Measurements from ENCODE around the gene MYH4. TPM values are rescaled to one million over a fixed set of nuclear protein-coding genes. Genes with fewer than 3 reads are reported as not detected.

The MYH4 gene
- total and polyA plus RNA-seq, 2 of the 8 experiments (the other 6 are each of a cell fraction or from before 2014, with no cell fraction given) = not detected

GRCh38 chr17:10396524-10397163, 72.7 kb downstream of the MYH4 start:
- CTCF ChIA-PET (ENCODE audit: partially characterized antibody) = interaction anchor here (4.7 kb wide), 1 partner anchor 69 kb away, joined by 18 read pairs; no protein-coding TSS in a partner anchor
- no peak overlapping the region for H3K4ac ChIP-seq (replicated peaks; ENCODE audit: insufficient read length, low read depth, low read length)
- no peak for DNase-seq (ENCODE audit: low read depth in 1 of 2, low spot score in 2 of 2)
- POLR2A ChIA-PET (ENCODE audit: partially characterized antibody) = no interaction called here
- no peak overlapping the region for H3K9ac ChIP-seq (replicated peaks in 1 of 4; ENCODE audit: extremely low read depth in 1 of 4, low read depth in 3 of 4, low read length in 3 of 4)
- no peak overlapping the region; the same call in 1 of the 2 replicates for H2AFZ ChIP-seq (ENCODE audit: low read length)
- no peak overlapping the region for H4K91ac ChIP-seq (replicated peaks; ENCODE audit: insufficient read length, low read length)
- 91% methylated on average over 14 of the region's 14 CpGs; no CpG with 5 or more reads in 1 of the 2 experiments for WGBS, 2 experiments (ENCODE audit: extremely low coverage in 1 of 2, insufficient coverage in 1 of 2, insufficient read length in 1 of 2, insufficient replicate concordance in 2 of 2, low coverage in 1 of 2, low lambda C conversion rate in 2 of 2, missing lambda C conversion rate in 1 of 2)
- H2AK5ac ChIP-seq (ENCODE audit: low read depth, low read length) = no peak overlapping the region
- TF ChIP-seq, protein P1, sequence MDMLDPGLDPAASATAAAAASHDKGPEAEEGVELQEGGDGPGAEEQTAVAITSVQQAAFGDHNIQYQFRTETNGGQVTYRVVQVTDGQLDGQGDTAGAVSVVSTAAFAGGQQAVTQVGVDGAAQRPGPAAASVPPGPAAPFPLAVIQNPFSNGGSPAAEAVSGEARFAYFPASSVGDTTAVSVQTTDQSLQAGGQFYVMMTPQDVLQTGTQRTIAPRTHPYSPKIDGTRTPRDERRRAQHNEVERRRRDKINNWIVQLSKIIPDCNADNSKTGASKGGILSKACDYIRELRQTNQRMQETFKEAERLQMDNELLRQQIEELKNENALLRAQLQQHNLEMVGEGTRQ (IDR thresholded peaks at IDR 0.05; ENCODE audit: low read length) = no peak
- TF ChIP-seq RBBP5 (IDR thresholded peaks at IDR 0.05; ENCODE audit: borderline replicate concordance, low read depth, low read length) (no peak), POLR2A (IDR thresholded peaks at IDR 0.05; ENCODE audit: control extremely low read depth in 1 of 2, low read depth in 2 of 2, low read length in 2 of 2) (no peak), EGR1 (IDR thresholded peaks at IDR 0.05; ENCODE audit: borderline replicate concordance, low read depth, low read length) (no peak)
- no peak overlapping the region for H2BK12ac ChIP-seq (ENCODE audit: low read depth, low read length)
- H3K9me3 ChIP-seq (ENCODE audit: insufficient read depth in 2 of 2, low read depth in 1 of 2, low read length in 1 of 2) = no peaks in the 10 kb centered on the region
- no peak overlapping the region for H3K18ac ChIP-seq (ENCODE audit: extremely low read depth, low read length)
- no peaks in the 10 kb centered on the region for H3K79me2 ChIP-seq (ENCODE audit: control insufficient read depth in 1 of 2, insufficient read depth in 2 of 2, low read length in 2 of 2)
- no peak overlapping the region for H2BK5ac ChIP-seq (ENCODE audit: low read depth, low read length)
- H3K56ac ChIP-seq (replicated peaks; ENCODE audit: insufficient read length, low read depth, low read length) = no peak overlapping the region
- H3K14ac ChIP-seq (ENCODE audit: insufficient read length) = no peak overlapping the region
- no peak overlapping the region for H4K5ac ChIP-seq (ENCODE audit: insufficient read length, low read depth, low read length)
- no peak overlapping the region for H2BK120ac ChIP-seq (replicated peaks; ENCODE audit: low read depth, low read length)
- no peak overlapping the region for H3K4me3 ChIP-seq (ENCODE audit: extremely low read depth in 1 of 4, insufficient read depth in 2 of 4, low read depth in 3 of 4, low read length in 4 of 4)
- H3K4me2 ChIP-seq (ENCODE audit: insufficient read depth in 1 of 2, low read depth in 2 of 2, low read length in 2 of 2) = no peak overlapping the region
- no peaks in the 10 kb centered on the region for H3K79me1 ChIP-seq (ENCODE audit: low read depth, low read length)
- no peak overlapping the region for H2BK20ac ChIP-seq (ENCODE audit: low read length)
- no peak overlapping the region for H2BK15ac ChIP-seq (ENCODE audit: low read length)
- no peaks in the 10 kb centered on the region for H3K36me3 ChIP-seq (ENCODE audit: control insufficient read depth in 2 of 4, insufficient read depth in 4 of 4, low read length in 3 of 4)
- H3K27me3 ChIP-seq (replicated peaks in 1 of 4; ENCODE audit: control insufficient read depth in 3 of 4, extremely low read depth in 1 of 4, insufficient read depth in 3 of 4, low read length in 3 of 4) = no peaks in the 10 kb centered on the region
- no peaks in the 10 kb centered on the region for H3K23me2 ChIP-seq (ENCODE audit: low read depth, low read length)
- no peaks in the 10 kb centered on the region for H3K4me1 ChIP-seq (replicated peaks in 1 of 4; ENCODE audit: control insufficient read depth in 3 of 4, insufficient read depth in 4 of 4, low read length in 3 of 4)
- H4K8ac ChIP-seq (ENCODE audit: extremely low read depth, insufficient read depth, low read length) = no peak overlapping the region
- H3K23ac ChIP-seq (ENCODE audit: insufficient read length) = no peak overlapping the region
- no peaks in the 10 kb centered on the region for H4K20me1 ChIP-seq (replicated peaks in 1 of 2; ENCODE audit: control insufficient read depth in 1 of 2, insufficient read depth in 2 of 2, low read length in 2 of 2)
- no peak for FAIRE-seq
- H3K27ac ChIP-seq (ENCODE audit: low read depth, low read length) = no peak overlapping the region
